GM18951 (cell line): ENCODE measurements around the gene RNF151.
"Not testable (repeated sequence)": the region's sequence is repeated elsewhere in the genome, so short reads cannot be mapped to it uniquely, and the experiment has no call there.

ENCODE experiments used
- POLR2A ChIP-seq: IDR thresholded peaks from 4 replicates; pipeline ENCODE4 v1.6.1; 2011; ENCODE audit warnings: mild to moderate bottlenecking; ENCODE audit not compliant: insufficient read length, insufficient read depth; ENCODE audit errors: extremely low read depth
- in situ Hi-C: fragments of 300-500 bp; cut with MboI; formaldehyde crosslinking; loops from one replicate; pipeline ENCODE4 v1.12.0; 2022; ENCODE audit warnings: low sequenced_read_pairs, mixed read lengths, inconsistent platforms; ENCODE audit not compliant: unreplicated experiment

Gene RNF151

DNA sequence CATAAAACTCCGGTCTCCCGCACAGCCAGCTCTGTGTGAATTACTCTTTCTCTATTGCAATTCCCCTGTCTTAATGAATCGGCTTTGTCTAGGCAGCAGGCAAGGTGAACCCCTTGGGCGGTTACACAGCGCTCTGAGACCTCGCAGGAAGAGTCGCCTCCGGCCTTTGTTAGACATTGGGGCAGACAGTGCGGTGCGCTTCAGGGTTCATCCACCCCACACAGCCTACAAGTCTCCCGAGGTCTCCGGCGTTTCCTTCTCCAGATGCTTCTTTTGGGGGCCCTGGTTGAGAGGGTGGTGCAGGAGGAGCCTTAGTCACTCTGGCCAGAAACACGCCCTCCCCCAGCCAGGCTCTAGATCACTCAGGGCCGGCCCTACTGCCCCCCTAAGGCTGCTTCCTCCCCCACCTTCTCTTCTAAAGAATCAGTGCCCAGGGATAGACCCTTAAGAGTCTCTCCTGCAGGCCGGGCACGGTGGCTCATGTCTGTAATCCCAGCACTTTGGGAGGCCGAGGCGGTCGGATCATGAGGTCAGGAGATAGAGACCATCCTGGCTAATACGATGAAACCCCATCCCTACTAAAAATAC, 21.9 kb upstream of the RNF151 start:
- TF ChIP-seq POLR2A: no peak
- in situ Hi-C loops: no loop called here

GRCh38 chr16:1945559-1946391, 20.9 kb upstream of the RNF151 start:
- TF ChIP-seq POLR2A: no peak
- in situ Hi-C loops: no loop called here

GRCh38 chr16:1946495-1947368, 19.9 kb upstream of the RNF151 start:
- TF ChIP-seq POLR2A: no peak
- in situ Hi-C loops: no loop called here

DNA sequence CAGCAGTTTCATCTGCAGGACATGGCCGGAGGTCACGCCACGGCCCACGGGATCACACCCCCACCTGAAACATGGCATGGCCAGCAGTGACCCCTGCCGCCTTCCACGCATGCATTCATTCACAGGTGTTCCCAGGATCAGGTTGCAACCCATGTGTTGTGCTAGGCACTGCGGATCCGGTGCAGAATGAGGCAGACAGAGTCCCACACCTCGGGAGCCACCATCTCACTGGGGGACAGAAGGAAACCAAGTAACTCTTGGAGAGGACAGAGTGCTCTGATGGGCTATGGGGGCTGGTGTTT, 19.3 kb upstream of the RNF151 start:
- in situ Hi-C loops: no loop called here
- TF ChIP-seq POLR2A: no peak

DNA sequence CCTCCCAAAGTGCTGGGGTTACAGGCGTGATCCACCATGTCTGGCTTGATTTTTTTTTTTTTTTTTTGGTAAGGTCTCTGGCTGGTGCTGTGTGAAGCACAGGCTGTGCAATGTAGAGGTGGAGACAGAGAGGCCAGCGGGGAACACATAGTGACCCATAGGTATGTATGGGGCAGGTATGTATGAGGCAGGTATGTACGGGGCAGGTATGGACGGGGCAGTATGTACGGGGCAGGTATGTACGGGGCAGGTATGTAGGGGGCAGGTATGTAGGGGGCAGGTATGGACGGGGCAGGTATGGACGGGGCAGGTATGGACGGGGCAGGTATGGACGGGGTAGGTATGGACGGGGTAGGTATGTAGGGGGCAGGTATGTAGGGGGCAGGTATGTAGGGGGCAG, 17.1 kb upstream of the RNF151 start:
- in situ Hi-C loops: no loop called here

GRCh38 chr16:1950047-1950446, 16.6 kb upstream of the RNF151 start:
- in situ Hi-C loops: no loop called here
- TF ChIP-seq POLR2A: no peak

More for the DNA sequence above, 17.1 kb upstream of the RNF151 start:
- no peak for TF ChIP-seq POLR2A

GRCh38 chr16:1950559-1950958, 16.1 kb upstream of the RNF151 start:
- in situ Hi-C loops: no loop called here
- TF ChIP-seq POLR2A: no peak

DNA sequence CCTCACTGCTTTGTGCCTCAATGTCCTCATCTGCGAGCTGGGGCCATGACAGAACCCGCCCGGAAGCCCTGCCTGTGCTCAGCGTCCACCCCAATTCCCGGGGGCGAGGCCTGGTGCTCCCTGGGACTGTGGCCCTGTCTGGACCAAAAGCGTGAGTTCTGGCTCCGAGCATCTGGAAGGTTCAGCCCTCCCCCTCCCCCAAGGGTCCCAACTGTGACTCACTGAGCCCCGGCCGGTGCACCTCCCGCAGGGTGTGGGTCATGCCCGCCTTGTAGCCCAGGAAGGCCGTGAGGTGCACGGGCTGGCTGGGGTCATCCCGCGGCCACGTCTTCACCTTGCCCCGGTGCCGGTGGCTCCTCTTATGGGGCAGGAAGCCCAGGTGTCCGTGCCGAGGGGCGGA, 12.9 kb upstream of the RNF151 start:
- TF ChIP-seq POLR2A: no peak
- in situ Hi-C loops: no loop called here

DNA sequence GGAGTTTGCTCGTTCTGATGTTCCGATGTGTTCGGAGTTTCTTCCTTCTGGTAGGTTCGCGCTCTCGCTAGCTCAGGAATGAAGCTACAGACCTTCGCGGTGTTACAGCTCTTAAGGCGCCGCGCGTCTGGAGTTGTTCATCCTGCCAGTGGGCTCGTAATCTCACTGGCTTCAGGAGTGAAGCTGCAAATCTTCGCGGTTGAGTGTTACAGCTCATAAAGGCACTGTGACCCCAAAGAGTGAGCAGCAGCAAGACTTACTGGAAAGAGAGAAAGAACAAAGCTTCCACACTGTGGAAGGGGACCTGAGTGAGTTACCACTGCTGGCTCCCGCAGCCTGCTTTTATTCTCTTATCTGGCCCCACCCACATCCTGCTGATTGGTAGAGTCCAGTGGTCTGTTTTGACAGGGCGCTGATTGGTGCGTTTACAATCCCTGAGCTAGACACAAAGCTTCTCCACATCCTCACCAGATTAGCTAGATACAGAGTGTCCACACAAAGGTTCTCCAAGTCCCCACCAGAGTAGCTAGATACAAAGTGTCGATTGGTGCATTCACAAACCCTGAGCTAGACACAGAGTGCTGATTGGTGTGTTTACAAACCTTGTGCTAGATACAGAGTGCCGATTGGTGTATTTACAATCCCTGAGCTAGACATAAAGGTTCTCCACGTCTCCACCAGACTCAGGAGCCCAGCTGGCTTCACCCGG, 9.1 kb upstream of the RNF151 start:
- in situ Hi-C loops: not testable (repeated sequence)

DNA sequence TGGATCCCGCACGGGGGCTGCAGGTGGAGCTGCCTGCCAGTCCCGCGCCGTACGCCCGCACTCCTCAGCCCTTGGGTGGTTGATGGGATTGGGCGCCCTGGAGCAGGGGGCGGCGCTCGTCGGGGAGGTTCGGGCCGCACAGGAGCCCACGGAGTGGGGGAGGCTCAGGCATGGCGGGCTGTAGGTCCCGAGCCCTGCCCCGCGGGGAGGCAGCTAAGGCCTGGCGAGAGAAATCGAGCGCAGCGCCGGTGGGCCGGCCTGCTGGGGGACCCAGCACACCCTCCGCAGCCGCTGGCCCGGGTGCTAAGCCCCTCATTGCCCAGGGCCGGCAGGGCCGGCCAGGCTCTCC, 8.5 kb upstream of the RNF151 start:
- in situ Hi-C loops: not testable (repeated sequence)

GRCh38 chr16:1958715-1959268, 7.9 kb upstream of the RNF151 start:
- no peak for TF ChIP-seq POLR2A
- in situ Hi-C loops: no loop called here

- peak; percentile 92 for TF ChIP-seq POLR2A
- in situ Hi-C loops: no loop called here
These were observed 7.2 kb upstream of the RNF151 start, which contains the start of gene NDUFB10 for GRCh38 chr16:1959269-1960039. Gene NDUFB10 (plus strand): TSS chr16:1959538. CDS start chr16:1959625, 87 bp downstream.
